IPS DF 6.9 (cell line): ENCODE measurements around the gene FLOT1.

Experiments used
- DNase-seq: peaks from one replicate; pipeline ENCODE4 v3.0.0-alpha.2; 2013; ENCODE audit warnings: low read depth, low spot score
- H3K27ac ChIP-seq: one replicate; pipeline ENCODE4 v1.5.1; 2013; ENCODE audit warnings: low read length, control low read depth
- H3K27me3 ChIP-seq: 2 replicates; pipeline ENCODE4 v1.6.1; 2013; ENCODE audit warnings: mild to moderate bottlenecking, low read length; ENCODE audit not compliant: control insufficient read depth, insufficient read depth
- H3K36me3 ChIP-seq: 2 replicates; pipeline ENCODE4 v1.6.1; 2013; ENCODE audit warnings: low read length; ENCODE audit not compliant: control insufficient read depth, insufficient read depth
- H3K4me1 ChIP-seq: 2 replicates; pipeline ENCODE4 v1.6.1; 2013; ENCODE audit warnings: low read length; ENCODE audit not compliant: control insufficient read depth, insufficient read depth
- H3K4me3 ChIP-seq: 2 replicates; pipeline ENCODE4 v1.5.1; 2013; ENCODE audit warnings: mild to moderate bottlenecking, low read length
- H3K9me3 ChIP-seq: 2 replicates; pipeline ENCODE4 v1.6.1; 2013; ENCODE audit warnings: low read length, inconsistent platforms; ENCODE audit not compliant: control insufficient read depth, insufficient read depth
- WGBS: extraction: QIAGEN DNeasy Blood & Tissue Kit; methylation state at CpG from one replicate; pipeline ENCODE4 v1.1.7; 2013; ENCODE audit warnings: mixed read lengths, missing lambda C conversion rate; ENCODE audit not compliant: insufficient read length, insufficient coverage; 5-methylcytosine and 5-hydroxymethylcytosine counted together

FLOT1 gene

DNA sequence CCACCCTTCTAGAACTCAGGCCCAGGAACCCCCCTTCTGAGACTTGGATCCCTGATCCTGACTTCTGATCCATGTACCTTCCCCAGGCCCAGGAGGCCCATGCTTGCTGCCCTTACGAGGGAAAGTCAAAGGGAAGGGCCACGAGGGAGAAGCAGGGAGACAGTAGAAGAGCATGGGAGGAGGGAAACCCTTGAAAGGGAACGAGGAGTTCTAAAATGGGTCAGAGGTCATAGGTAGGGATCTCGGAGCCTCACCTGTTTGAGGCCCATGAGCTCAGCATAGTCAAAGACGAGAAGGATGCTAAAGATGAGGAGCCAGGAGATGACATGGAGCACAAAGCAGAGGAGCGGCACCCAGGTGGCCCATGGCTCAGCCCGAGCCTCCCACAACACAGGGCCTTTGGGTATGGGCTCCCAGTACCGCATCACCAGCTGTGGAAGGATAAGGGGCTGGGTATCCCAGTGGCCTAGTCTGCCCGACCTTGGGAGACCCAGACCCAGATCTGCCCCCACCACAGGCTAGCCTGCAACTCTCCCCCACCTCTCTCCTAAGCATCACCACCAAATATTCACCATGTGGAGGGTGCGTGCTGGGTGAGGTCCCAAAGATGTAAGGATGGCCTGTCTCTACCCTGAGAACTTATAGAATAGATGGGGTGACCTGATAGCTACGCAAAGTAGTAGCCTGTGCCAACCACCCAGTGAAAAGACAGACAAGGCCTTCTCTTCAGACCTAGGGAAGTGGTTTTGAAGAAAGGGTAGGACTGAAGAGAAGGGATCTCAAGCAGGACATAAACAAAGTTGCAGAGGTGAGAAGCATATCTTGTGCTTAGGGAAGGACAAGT lies 53.2 kb downstream of the FLOT1 start:
- peaks cover 13% of the 10 kb centered on the region for H3K4me1 ChIP-seq
- DNase-seq, result no peak
- no peaks in the 10 kb centered on the region for H3K36me3 ChIP-seq
- H3K27ac ChIP-seq, result no peak overlapping the region
- H3K4me3 ChIP-seq, result no peak overlapping the region
- no peaks in the 10 kb centered on the region for H3K27me3 ChIP-seq
- no CpG with 5 or more reads among the region's 11 CpGs for WGBS
- no peaks in the 10 kb centered on the region for H3K9me3 ChIP-seq

DNA sequence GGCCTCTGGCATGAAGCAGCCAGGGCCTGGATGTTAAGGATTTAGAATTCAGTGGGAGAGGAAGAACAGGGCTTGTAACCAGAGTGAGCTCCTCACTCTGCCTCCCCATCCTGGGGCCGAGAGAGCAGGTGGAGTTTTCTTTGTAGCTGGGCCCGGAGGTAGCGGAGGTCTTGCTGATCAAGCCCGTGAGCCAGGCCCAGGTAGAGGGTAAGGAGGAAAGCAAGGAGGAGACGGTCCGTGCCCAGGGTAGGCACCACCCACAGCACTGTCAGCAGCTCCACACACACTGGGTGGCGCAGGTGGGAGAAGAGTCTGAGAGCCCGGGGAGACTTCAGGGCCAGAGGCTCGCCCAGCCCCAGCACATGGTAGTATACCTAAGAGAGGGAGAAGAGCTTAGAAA lies 53.9 kb downstream of the FLOT1 start:
- Histone ChIP-seq H3K4me3 (no peak overlapping the region), H3K36me3 (no peaks in the 10 kb centered on the region), H3K4me1 (peaks cover 13% of the 10 kb centered on the region), H3K9me3 (no peaks in the 10 kb centered on the region), H3K27ac (no peak overlapping the region), H3K27me3 (no peaks in the 10 kb centered on the region)
- no peak for DNase-seq
- WGBS, result no CpG with 5 or more reads among the region's 9 CpGs

DNA sequence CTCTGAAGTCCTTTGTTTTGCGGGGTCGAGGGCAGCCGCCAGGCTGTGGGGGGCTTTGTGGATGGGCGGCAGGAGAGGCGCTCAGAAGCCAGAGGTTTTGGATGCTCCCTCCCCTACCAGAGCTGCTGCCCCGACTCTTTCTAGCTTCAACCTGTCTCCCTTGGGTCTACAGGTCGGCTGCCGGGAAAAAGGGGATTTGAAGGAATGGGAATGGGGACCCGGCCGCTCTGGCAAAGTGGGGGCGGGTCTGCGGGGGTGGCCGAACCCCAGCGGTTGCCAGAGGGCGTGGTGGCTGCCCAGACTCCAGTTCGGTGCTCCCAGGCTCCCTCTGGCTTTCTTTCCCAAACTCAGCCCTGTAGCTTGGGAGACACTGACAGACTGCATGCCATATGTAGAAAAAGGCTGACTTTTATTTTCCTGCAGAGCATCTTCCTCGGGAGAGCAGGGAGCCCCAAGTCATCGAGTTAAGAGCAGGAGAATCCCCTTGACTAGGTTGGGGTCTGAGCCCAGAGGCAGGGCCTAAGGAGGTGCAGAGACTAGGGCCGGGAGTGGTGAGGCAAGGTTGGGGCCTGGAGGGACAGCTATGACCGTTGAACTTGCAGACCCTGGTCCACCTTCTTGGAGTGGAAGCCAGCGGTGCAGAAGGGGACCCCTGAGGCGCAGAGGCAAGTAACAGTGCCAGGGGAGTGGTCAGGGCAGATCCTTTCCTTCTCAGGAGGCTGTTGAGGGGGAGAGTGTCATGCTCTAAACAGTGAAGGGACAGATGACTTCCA lies 54.6 kb downstream of the FLOT1 start:
- Histone ChIP-seq H3K4me1 (peaks cover 13% of the 10 kb centered on the region), H3K9me3 (no peaks in the 10 kb centered on the region), H3K27me3 (no peaks in the 10 kb centered on the region), H3K27ac (no peak overlapping the region), H3K36me3 (no peaks in the 10 kb centered on the region), H3K4me3 (peak overlapping the region; percentile 56; the same call in 1 of the 2 replicates)
- no peak for DNase-seq
- no CpG with 5 or more reads among the region's 22 CpGs for WGBS

DNA sequence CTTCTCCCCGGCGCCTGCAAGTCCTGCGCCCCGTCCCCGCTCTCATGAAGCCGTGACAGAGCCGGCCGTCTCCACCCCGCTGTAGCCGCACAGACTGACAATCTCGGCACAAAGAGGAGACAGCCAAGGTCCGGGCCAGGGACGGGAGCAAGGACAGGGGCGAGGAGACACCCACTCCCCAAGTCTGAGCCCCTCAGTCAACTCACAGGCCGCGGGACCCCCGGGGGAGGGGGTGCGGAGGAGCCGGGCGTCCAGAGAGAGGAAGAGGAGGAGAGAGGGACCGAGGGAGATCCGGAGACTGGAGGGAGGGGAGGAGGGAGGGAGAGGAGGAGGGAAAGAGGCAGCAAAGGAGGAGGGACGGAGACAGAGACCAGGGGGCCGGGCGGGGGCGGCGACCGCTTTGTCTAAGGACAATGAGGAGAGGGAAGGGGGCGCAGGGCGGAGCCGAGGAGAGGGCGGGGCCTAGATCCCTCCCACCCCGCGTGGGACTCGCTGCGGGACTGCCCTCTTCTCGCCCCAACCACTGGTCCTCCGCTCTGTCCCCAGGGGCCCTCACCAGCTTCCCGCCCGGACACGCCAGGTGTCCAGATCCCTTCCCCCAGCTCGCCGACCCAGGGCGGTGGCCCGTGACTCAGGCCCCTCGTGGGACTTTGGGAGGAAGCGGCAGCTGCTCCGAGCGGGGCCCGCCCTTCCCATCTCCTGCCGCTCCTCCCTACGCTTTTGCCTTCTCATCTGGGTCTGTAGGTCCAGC lies 55.4 kb downstream of the FLOT1 start:
- WGBS, result no CpG with 5 or more reads among the region's 52 CpGs
- Histone ChIP-seq H3K9me3 (no peaks in the 10 kb centered on the region), H3K27ac (no peak overlapping the region), H3K4me1 (peaks cover 16% of the 10 kb centered on the region), H3K27me3 (no peaks in the 10 kb centered on the region), H3K4me3 (peak overlapping the region; percentile 56; the same call in 1 of the 2 replicates), H3K36me3 (no peaks in the 10 kb centered on the region)
- no peak for DNase-seq

DNA sequence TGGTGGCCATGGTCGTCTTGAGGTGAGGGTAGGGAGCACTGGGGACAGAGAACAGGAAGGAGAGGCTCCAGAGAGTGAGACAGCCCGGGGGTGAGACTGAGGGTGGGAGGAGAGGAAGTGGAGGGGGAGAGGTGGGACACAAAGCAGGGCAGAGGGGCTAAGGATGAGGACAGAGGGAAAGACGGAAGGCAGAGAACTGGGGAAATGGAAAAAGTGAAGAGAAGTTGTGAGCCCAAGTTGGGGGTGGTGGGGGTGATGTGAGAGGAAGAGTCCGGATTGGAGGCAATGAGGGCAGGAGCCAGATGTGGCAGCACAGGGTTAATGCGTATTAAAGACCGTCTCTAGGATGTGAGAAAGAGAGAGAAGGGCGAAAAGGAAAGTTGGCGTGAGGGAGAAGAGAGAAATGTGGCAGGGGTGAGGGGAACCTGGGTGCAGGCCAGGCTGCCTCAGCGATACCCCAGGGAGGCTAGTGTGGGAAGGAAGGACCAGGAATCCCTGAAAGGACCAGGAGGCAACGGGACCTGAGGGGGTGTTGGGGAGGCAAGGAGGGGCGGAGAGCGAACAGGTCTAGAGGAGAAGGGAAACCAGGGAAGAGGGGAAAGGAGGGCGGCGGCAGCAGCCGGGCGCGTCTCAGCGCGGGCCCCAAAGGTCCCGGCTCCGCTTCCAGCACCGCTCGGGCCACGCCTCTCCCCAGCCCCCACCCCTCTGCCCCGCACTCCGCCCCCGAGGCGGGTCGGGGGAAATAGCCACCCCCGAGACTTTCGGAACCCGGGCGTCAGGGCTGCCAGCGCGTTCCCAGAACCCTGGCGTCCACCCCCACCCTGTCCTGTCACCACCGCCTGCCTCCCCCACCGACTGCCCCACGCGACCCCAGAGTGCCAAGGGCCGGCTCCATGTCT lies 56.2 kb downstream of the FLOT1 start, which contains the start of gene PPP1R18:
PPP1R18 (minus strand) TSS at position 637 of the 899 bp plus-strand sequence; CDS start at position 10, 627 bp downstream.
- H3K27ac ChIP-seq, result no peak within 1 kb of the TSS
- H3K36me3 ChIP-seq, result no peaks in the 10 kb centered on the region
- WGBS, result no CpG with 5 or more reads among the region's 41 CpGs
- peak within 1 kb of the TSS; percentile 56; the same call in 1 of the 2 replicates for H3K4me3 ChIP-seq
- no peaks in the 10 kb centered on the region for H3K9me3 ChIP-seq
- DNase-seq, result no peak
- H3K4me1 ChIP-seq, result peaks cover 16% of the 10 kb centered on the region
- no peaks in the 10 kb centered on the region for H3K27me3 ChIP-seq

DNA sequence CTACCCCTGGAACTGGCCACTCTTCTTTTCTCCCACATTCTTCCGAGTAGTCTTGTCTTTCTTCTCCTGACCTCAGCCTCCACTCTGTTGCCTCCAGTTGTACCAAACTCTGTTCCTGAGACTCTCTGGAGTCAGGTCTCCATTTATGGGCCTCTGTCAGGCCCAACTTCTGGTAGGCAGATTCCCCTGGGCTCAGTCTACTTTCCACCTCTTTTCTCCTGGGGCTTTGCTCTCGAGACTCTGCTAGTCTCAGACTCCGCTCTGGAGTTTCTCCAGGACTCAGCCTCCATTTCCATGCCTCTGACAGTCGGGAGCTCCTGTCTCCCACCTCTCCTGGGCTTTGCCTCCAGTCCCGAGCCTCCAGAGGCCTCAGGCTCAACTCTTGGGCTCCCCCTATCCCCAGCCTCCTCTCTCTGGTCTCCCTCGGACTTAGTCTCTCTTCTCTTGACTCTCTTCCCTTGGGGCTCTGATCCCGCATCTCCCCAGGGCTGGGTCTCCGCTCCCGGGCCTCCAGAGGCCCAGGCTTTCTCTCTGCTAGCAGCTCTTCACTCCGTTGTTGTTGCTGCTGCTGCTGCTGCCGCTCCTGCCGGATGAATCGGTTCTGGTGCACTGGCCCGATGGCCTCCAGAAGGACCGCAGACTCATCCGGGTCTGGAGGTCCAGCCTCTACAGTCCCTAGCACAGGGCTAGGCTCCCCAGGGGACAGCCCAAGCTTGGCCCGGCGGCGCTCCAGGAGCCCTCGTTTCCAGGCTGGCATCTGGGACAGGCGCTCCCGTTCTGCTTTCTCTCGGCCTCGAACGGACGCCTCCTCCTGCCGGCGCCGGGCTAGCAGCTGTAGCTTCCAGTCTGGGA lies 57.1 kb downstream of the FLOT1 start:
- no peak overlapping the region; the same call in 1 of the 2 replicates for H3K4me3 ChIP-seq
- no peaks in the 10 kb centered on the region for H3K9me3 ChIP-seq
- WGBS, result no CpG with 5 or more reads among the region's 29 CpGs
- peaks cover 16% of the 10 kb centered on the region for H3K4me1 ChIP-seq
- H3K27ac ChIP-seq, result no peak overlapping the region
- no peaks in the 10 kb centered on the region for H3K27me3 ChIP-seq
- DNase-seq, result no peak
- H3K36me3 ChIP-seq, result no peaks in the 10 kb centered on the region

DNA sequence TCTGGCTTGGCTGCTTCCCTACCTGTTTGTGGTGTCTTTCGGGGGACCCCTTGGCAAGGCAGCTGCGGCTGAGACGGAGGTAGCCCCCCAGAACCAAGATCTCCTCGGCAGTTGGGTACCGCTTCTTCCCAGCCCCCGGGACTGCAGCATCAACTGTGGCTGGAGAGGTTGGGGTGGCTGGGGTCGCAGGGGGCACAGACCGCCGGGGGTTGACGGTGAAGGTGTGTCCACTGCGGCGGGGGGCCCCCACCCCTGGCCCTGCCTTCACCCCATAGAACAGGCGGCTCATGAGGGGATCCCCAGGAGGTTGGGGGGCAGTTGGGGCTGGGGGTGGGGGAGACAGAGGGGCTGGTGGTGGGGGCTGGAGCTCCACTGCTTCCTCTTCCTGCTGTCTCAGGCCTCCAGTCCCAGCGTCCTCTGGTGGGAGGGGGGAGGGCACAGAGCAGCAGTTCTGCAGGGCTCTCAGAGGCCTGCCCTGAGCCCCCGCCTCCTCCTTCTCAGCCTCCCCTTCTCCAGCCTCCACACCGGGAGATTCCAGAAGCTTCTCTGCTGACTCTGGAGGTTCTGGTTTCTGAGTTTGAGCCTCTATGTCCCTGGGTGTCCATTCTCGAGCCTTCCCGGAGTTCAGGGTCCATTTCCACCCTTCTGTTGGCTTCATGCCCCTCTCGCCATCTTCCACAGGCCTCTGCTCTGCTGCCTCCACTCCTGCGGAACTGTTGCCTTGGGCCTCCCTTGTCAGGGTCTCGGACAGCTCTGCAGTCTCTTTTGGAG lies 57.9 kb downstream of the FLOT1 start:
- WGBS, result no CpG with 5 or more reads among the region's 21 CpGs
- Histone ChIP-seq H3K4me1 (peaks cover 11% of the 10 kb centered on the region; the same call in 1 of the 2 replicates), H3K4me3 (no peak overlapping the region), H3K9me3 (no peaks in the 10 kb centered on the region), H3K27ac (no peak overlapping the region), H3K36me3 (no peaks in the 10 kb centered on the region), H3K27me3 (no peaks in the 10 kb centered on the region)
- no peak for DNase-seq

DNA sequence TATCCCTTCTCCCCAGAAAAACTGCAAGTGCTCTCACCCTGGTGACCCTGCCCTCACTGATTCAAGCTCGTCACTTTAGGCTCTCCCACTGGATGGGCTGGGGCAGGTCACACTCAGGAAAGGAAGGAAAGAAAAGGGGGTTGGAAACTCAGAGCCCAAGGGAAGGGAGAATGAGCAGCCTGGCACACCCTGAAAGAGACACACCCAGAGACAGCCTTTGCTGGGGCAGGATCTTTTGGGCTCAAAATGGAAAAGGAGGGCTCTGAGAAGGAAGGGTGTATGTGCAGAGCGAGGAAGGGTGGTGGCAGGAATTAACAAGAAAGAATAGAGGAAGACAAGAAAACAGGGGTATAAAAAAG lies 58.5 kb downstream of the FLOT1 start:
- Histone ChIP-seq H3K27me3 (no peaks in the 10 kb centered on the region), H3K27ac (no peak overlapping the region), H3K4me3 (no peak overlapping the region), H3K4me1 (peaks cover 11% of the 10 kb centered on the region; the same call in 1 of the 2 replicates), H3K9me3 (no peaks in the 10 kb centered on the region), H3K36me3 (no peaks in the 10 kb centered on the region)
- no peak for DNase-seq
- WGBS, result no CpG with 5 or more reads among the region's 2 CpGs
